ENCODE results near the gene GASK1A. TPM values are rescaled to one million over a fixed set of nuclear protein-coding genes. Genes with fewer than 3 reads are reported as not detected.
A peak's percentile ranks its signal among the peaks of the same experiment; 100 is the strongest.

GASK1A gene
- 1 to 10 TPM in 2 of 4 donors, under 1 TPM in 2; 0.27 to 3.3 (median 1.4) TPM for polyA plus RNA-seq
- long read RNA-seq, donor 1: 0 reads
- long read RNA-seq, donor 2: 0 reads
- long read RNA-seq, donor 3: 0 reads
- long read RNA-seq, donor 4: 0 reads
- long read RNA-seq, donor 5: 0 reads
- long read RNA-seq, donor 6: 0 reads
- long read RNA-seq, donor 7: 0 reads
- long read RNA-seq, donor 8: 0 reads
- long read RNA-seq, donor 9: 0 reads
- long read RNA-seq, donor 10, partial matches to known transcripts: 0 of 1 reads
- long read RNA-seq, donor 10, other reads (novel, unspliced or antisense): 0 of 1 reads

- peaks cover 6 to 30% (median 10%) of the 10 kb centered on the region in 3 donors for H3K27me3 ChIP-seq (ENCODE audit: control insufficient read depth in 3 of 3, insufficient read depth in 3 of 3, low read length in 3 of 3)
- WGBS, 3 donors: 1 to 2% (median 2%) methylated on average over 75 to 80 of the region's 80 CpGs
- H3K36me3 ChIP-seq (ENCODE audit: control insufficient read depth in 3 of 3, insufficient read depth in 2 of 3, low read depth in 1 of 3, low read length in 3 of 3): no peaks in the 10 kb centered on the region
- DNase-seq: peak; percentile 16 to 66
- FAIRE-seq: no peak
- peaks cover 0 to 9% (median 0%) of the 10 kb centered on the region in 3 donors for H3K4me1 ChIP-seq (ENCODE audit: control insufficient read depth in 3 of 3, insufficient read depth in 2 of 3, low read depth in 1 of 3, low read length in 2 of 3)
- H3K27ac ChIP-seq (ENCODE audit: low read depth in 1 of 3, low read length in 2 of 3): no peak within 1 kb of the TSS
- peaks cover 0 to 24% of the 10 kb centered on the region in 2 donors for H3K9me3 ChIP-seq (ENCODE audit: control insufficient read depth in 2 of 2, insufficient read depth in 1 of 2, low read depth in 1 of 2, low read length in 1 of 2)
- H3K4me3 ChIP-seq (ENCODE audit: low read depth in 1 of 3, low read length in 3 of 3): peak within 1 kb of the TSS; percentile 16 to 61 (median 36)
These were observed at the start of gene GASK1A for GRCh38 chr3:42979044-42979972. TSS of gene GASK1A (plus strand) at chr3:42979311. CDS start at chr3:42979643, 332 bp downstream.

DNA sequence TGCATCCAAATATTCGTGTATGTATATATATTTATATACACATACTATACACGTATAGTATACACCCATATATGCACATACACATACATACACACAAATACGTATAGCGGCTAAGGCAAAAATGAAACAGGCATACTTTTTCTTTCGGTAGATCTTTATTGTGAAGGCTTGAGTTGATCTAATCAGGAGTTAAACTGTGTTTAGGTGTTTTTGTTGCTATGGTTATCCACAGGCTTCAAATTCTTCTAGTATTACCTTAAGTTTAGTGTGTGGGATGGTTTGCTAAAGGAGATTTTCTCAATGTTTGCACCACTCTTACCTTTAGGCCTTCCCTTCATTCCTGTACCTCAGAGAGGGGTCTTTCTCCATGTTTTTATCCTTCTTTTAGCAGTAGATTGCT is 45.0 kb upstream of the GASK1A start:
- DNase-seq: no peak
- H3K4me1 ChIP-seq (ENCODE audit: control insufficient read depth in 3 of 3, insufficient read depth in 2 of 3, low read depth in 1 of 3, low read length in 2 of 3): no peaks in the 10 kb centered on the region
- H3K27me3 ChIP-seq (ENCODE audit: control insufficient read depth in 3 of 3, insufficient read depth in 3 of 3, low read length in 3 of 3): peaks cover 0 to 6% (median 0%) of the 10 kb centered on the region in 3 donors
- H3K27ac ChIP-seq (ENCODE audit: low read depth in 1 of 3, low read length in 2 of 3): no peak overlapping the region
- no peak overlapping the region for H3K4me3 ChIP-seq (ENCODE audit: low read depth in 1 of 3, low read length in 3 of 3)
- 88 to 93% (median 88%) methylated on average over 5 of the region's 5 CpGs for WGBS, 3 donors
- peaks cover 0 to 4% of the 10 kb centered on the region in 2 donors for H3K9me3 ChIP-seq (ENCODE audit: control insufficient read depth in 2 of 2, insufficient read depth in 1 of 2, low read depth in 1 of 2, low read length in 1 of 2)
- no peak for FAIRE-seq
- no peaks in the 10 kb centered on the region for H3K36me3 ChIP-seq (ENCODE audit: control insufficient read depth in 3 of 3, insufficient read depth in 2 of 3, low read depth in 1 of 3, low read length in 3 of 3)

DNA sequence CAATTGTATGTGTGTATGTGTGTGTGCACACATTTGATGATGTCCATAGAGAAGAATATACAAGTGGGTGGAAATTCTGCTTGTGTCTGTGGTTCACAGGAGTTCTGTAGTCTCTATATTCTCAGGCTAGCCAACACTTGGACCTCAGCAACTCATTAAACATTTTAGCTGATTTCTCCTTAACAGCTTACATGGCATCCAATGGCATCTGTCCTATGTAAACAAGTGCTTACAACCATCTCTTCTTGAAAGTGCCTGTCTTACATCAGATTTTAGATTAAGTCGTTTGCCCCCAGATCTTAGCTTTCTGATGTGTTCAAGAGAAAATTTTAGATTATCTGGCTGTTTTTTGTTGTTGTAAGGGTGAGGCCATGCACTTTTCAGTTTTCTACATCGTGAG is 44.2 kb upstream of the GASK1A start:
- 47 to 55% (median 52%) methylated on average over 2 of the region's 2 CpGs for WGBS, 3 donors

DNA sequence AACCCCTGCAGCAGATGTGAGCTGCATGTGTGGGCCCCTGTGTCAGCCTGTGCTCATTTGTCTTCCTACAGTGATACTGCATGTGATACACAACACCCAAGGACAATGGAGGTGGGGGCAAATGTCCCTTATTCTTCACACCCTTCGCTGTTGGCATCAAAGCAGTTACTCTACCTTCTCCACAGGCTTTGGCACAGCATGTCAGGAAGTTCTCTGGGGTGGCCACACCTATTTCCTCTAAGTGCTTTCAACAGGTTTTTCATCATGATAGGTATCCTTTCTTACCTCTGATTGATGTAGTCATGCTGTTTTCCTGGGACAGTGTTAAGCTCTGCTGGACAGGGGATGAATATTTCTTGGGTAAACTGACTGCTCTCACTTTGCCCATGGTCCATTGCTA is 43.6 kb upstream of the GASK1A start:
- Histone ChIP-seq H3K4me3 (ENCODE audit: low read depth in 1 of 3, low read length in 3 of 3) (no peak overlapping the region), H3K4me1 (ENCODE audit: control insufficient read depth in 3 of 3, insufficient read depth in 2 of 3, low read depth in 1 of 3, low read length in 2 of 3) (no peaks in the 10 kb centered on the region), H3K9me3 (ENCODE audit: control insufficient read depth in 2 of 2, insufficient read depth in 1 of 2, low read depth in 1 of 2, low read length in 1 of 2) (peaks cover 0 to 4% of the 10 kb centered on the region in 2 donors), H3K27me3 (ENCODE audit: control insufficient read depth in 3 of 3, insufficient read depth in 3 of 3, low read length in 3 of 3) (peaks cover 0 to 6% (median 0%) of the 10 kb centered on the region in 3 donors), H3K36me3 (ENCODE audit: control insufficient read depth in 3 of 3, insufficient read depth in 2 of 3, low read depth in 1 of 3, low read length in 3 of 3) (no peaks in the 10 kb centered on the region), H3K27ac (ENCODE audit: low read depth in 1 of 3, low read length in 2 of 3) (no peak overlapping the region)
- WGBS, 3 donors: 64 to 96% (median 80%) methylated on average over 1 of the region's 1 CpG
- DNase-seq (no peak), FAIRE-seq (no peak)

More for the DNA sequence above, 44.2 kb upstream of the GASK1A start:
- H3K27me3 ChIP-seq (ENCODE audit: control insufficient read depth in 3 of 3, insufficient read depth in 3 of 3, low read length in 3 of 3): peaks cover 0 to 6% (median 0%) of the 10 kb centered on the region in 3 donors
- no peaks in the 10 kb centered on the region for H3K36me3 ChIP-seq (ENCODE audit: control insufficient read depth in 3 of 3, insufficient read depth in 2 of 3, low read depth in 1 of 3, low read length in 3 of 3)
- no peaks in the 10 kb centered on the region for H3K4me1 ChIP-seq (ENCODE audit: control insufficient read depth in 3 of 3, insufficient read depth in 2 of 3, low read depth in 1 of 3, low read length in 2 of 3)
- H3K27ac ChIP-seq (ENCODE audit: low read depth in 1 of 3, low read length in 2 of 3): no peak overlapping the region
- H3K4me3 ChIP-seq (ENCODE audit: low read depth in 1 of 3, low read length in 3 of 3): no peak overlapping the region
- no peak for DNase-seq
- no peak for FAIRE-seq
- H3K9me3 ChIP-seq (ENCODE audit: control insufficient read depth in 2 of 2, insufficient read depth in 1 of 2, low read depth in 1 of 2, low read length in 1 of 2): peaks cover 0 to 4% of the 10 kb centered on the region in 2 donors

GRCh38 chr3:42936157-42936981 is 42.7 kb upstream of the GASK1A start:
- FAIRE-seq: no peak
- Histone ChIP-seq H3K27ac (ENCODE audit: low read depth in 1 of 3, low read length in 2 of 3) (no peak overlapping the region), H3K27me3 (ENCODE audit: control insufficient read depth in 3 of 3, insufficient read depth in 3 of 3, low read length in 3 of 3) (peaks cover 0 to 6% (median 0%) of the 10 kb centered on the region in 3 donors), H3K36me3 (ENCODE audit: control insufficient read depth in 3 of 3, insufficient read depth in 2 of 3, low read depth in 1 of 3, low read length in 3 of 3) (no peaks in the 10 kb centered on the region), H3K4me3 (ENCODE audit: low read depth in 1 of 3, low read length in 3 of 3) (peak overlapping the region in 2 of 3 donors; percentile 25 to 53), H3K9me3 (ENCODE audit: control insufficient read depth in 2 of 2, insufficient read depth in 1 of 2, low read depth in 1 of 2, low read length in 1 of 2) (peaks cover 0 to 4% of the 10 kb centered on the region in 2 donors), H3K4me1 (ENCODE audit: control insufficient read depth in 3 of 3, insufficient read depth in 2 of 3, low read depth in 1 of 3, low read length in 2 of 3) (no peaks in the 10 kb centered on the region)
- DNase-seq: peak; percentile 40 to 76
- 65 to 80% (median 77%) methylated on average over 43 of the region's 43 CpGs for WGBS, 3 donors

GRCh38 chr3:42937334-42937733 is 41.8 kb upstream of the GASK1A start:
- Histone ChIP-seq H3K9me3 (ENCODE audit: control insufficient read depth in 2 of 2, insufficient read depth in 1 of 2, low read depth in 1 of 2, low read length in 1 of 2) (peaks cover 0 to 4% of the 10 kb centered on the region in 2 donors), H3K4me3 (ENCODE audit: low read depth in 1 of 3, low read length in 3 of 3) (no peak overlapping the region), H3K27me3 (ENCODE audit: control insufficient read depth in 3 of 3, insufficient read depth in 3 of 3, low read length in 3 of 3) (peaks cover 0 to 6% (median 0%) of the 10 kb centered on the region in 3 donors), H3K27ac (ENCODE audit: low read depth in 1 of 3, low read length in 2 of 3) (no peak overlapping the region), H3K4me1 (ENCODE audit: control insufficient read depth in 3 of 3, insufficient read depth in 2 of 3, low read depth in 1 of 3, low read length in 2 of 3) (no peaks in the 10 kb centered on the region), H3K36me3 (ENCODE audit: control insufficient read depth in 3 of 3, insufficient read depth in 2 of 3, low read depth in 1 of 3, low read length in 3 of 3) (no peaks in the 10 kb centered on the region)
- WGBS, 3 donors: 83 to 89% (median 85%) methylated on average over 3 of the region's 3 CpGs
- no peak for DNase-seq
- no peak for FAIRE-seq

DNA sequence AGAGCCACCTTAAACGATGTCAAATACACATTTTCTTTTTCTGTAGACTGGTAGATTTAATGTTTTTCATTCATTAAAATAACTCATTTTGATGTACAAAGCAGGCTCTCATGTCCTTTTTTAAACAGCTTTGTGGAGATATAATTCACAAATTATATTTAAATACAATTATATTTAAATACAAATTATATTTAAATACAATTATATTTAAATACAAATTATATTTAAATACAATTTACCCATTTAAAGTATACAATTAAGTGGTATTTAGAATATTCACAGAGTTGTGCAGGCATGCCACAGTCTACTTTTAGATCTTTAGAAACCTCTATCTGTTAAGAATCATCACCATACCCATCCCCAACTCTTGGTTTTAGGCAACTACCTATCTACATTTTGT is 36.4 kb upstream of the GASK1A start:
- WGBS, 3 donors: 75 to 89% (median 87%) methylated on average over 1 of the region's 1 CpG
- no peak overlapping the region for H3K4me3 ChIP-seq (ENCODE audit: low read depth in 1 of 3, low read length in 3 of 3)
- FAIRE-seq: peak; percentile 84

DNA sequence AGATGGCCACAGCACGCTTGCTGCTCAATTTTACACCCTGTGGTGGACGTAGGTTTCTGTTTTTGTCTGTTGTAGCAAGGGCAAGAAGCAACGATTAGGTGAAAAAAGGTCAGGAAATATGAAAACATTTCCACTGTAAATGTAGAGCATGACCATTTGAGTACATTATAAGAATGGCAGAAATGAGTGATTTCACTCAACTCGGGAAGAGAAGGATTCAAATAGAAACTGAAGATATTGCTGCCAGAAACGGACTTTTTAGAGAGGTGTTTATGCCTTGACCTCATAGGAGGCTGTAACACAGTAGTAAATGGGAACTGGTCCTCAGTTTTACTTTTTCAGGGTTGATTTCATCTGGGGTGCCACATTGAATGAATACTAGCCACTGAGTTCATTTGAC is 33.1 kb upstream of the GASK1A start:
- H3K4me1 ChIP-seq (ENCODE audit: control insufficient read depth in 3 of 3, insufficient read depth in 2 of 3, low read depth in 1 of 3, low read length in 2 of 3): no peaks in the 10 kb centered on the region
- WGBS, 3 donors: 69 to 80% (median 76%) methylated on average over 5 of the region's 5 CpGs
- no peak for FAIRE-seq

More for the DNA sequence above, 36.4 kb upstream of the GASK1A start:
- Histone ChIP-seq H3K9me3 (ENCODE audit: control insufficient read depth in 2 of 2, insufficient read depth in 1 of 2, low read depth in 1 of 2, low read length in 1 of 2) (no peaks in the 10 kb centered on the region), H3K36me3 (ENCODE audit: control insufficient read depth in 3 of 3, insufficient read depth in 2 of 3, low read depth in 1 of 3, low read length in 3 of 3) (peaks cover 0 to 2% (median 0%) of the 10 kb centered on the region in 3 donors), H3K27me3 (ENCODE audit: control insufficient read depth in 3 of 3, insufficient read depth in 3 of 3, low read length in 3 of 3) (no peaks in the 10 kb centered on the region), H3K4me1 (ENCODE audit: control insufficient read depth in 3 of 3, insufficient read depth in 2 of 3, low read depth in 1 of 3, low read length in 2 of 3) (no peaks in the 10 kb centered on the region), H3K27ac (ENCODE audit: low read depth in 1 of 3, low read length in 2 of 3) (no peak overlapping the region)
- DNase-seq: no peak

More for the DNA sequence above, 33.1 kb upstream of the GASK1A start:
- Histone ChIP-seq H3K4me3 (ENCODE audit: low read depth in 1 of 3, low read length in 3 of 3) (no peak overlapping the region), H3K27ac (ENCODE audit: low read depth in 1 of 3, low read length in 2 of 3) (no peak overlapping the region), H3K9me3 (ENCODE audit: control insufficient read depth in 2 of 2, insufficient read depth in 1 of 2, low read depth in 1 of 2, low read length in 1 of 2) (no peaks in the 10 kb centered on the region), H3K36me3 (ENCODE audit: control insufficient read depth in 3 of 3, insufficient read depth in 2 of 3, low read depth in 1 of 3, low read length in 3 of 3) (peaks cover 0 to 2% (median 0%) of the 10 kb centered on the region in 3 donors), H3K27me3 (ENCODE audit: control insufficient read depth in 3 of 3, insufficient read depth in 3 of 3, low read length in 3 of 3) (no peaks in the 10 kb centered on the region)
- no peak for DNase-seq

Data from small intestine (tissue), 16 donors.